ENCODE measurements around the gene PDE4B.
"Not testable (repeated sequence)": the region's sequence is repeated elsewhere in the genome, so short reads cannot be mapped to it uniquely, and the experiment has no call there.

The PDE4B gene

DNA sequence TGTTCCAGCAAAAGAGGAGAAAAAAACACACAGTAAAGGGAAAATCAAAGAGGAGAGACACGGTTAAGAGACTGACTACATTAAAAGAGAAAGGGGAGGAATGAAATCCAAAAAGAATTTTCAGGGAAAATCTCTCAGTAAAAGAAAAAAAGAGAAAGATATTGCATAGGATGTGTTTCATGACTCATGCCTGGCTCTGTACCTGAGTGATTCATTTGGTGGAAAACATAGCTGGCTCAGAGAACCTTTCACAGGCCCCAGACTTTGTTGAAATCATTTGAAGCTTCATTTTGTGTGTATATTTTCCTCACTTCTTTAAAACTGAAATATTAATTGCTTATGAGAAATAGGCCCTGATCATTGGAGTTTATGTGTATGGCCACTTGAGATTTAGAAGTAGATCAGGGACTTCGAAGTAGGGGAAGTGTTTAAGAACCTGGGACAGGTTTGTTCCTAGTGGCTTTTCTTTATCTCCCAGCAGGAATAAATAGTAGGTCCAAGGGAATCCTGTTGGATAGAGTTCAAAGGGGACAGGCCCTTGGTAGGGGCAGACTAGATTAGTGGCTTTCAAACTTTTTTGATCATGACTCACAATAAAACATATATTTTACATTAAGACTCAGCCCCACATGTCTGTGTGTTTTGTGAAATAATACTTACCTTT, 502.1 kb downstream of the PDE4B start:
- no peak for DNase-seq

DNA sequence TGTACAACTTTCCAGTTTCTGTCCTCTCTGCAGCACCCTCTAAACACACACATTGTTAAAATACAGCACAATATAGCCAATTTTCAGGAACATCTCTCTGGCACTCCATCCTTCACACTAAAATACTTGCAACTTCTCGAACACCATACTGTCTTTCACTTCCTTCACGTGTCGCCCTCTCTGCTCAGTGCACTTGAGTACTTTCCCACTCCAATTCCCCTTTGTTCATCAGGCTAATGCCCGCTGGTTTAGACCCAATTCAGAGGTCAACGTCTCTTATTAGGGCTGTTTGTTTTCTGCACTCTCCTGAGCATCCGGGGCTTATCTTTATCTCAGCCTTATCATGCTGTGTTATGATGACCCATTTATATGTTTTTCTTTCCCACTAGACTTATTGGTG, 503.1 kb downstream of the PDE4B start:
- no peak for DNase-seq

DNA sequence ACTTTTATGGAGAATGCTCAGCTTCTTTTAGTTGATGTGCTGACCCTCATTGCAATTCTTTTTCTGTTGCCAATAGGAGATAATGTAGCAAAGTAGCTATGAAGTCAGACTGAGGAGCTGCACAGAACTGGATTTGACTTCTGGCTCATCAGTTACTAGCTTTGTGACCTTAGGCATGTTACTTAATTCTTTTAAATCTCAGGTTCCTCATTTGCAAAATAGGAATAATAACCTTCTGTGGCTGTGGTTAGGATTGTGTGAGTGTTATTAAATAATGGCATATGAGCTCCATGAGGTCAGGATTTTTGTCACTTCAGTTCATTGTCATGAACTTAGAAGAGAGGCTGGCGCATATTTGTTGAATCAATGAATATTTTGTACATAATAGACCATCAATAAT, 503.7 kb downstream of the PDE4B start:
- no peak for DNase-seq

DNA sequence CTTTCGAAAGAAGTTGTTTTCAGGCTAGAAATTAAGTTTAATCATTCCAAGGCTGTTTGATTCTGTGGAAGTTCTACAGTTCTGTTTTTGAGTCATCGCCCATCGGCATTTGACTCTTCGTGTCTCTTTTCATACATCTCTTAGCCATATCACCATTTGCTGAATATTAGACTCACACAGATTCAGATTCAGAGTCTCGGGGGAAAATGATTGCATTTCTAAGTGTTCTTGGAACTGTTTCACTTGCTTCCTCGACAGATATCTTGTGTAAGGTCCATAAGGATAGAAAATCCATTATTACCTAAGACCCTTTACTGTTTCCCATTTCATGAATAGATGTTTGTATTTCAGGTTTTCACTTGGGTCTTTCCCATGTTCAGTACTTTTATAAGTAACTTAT, 504.3 kb downstream of the PDE4B start:
- no peak for DNase-seq

DNA sequence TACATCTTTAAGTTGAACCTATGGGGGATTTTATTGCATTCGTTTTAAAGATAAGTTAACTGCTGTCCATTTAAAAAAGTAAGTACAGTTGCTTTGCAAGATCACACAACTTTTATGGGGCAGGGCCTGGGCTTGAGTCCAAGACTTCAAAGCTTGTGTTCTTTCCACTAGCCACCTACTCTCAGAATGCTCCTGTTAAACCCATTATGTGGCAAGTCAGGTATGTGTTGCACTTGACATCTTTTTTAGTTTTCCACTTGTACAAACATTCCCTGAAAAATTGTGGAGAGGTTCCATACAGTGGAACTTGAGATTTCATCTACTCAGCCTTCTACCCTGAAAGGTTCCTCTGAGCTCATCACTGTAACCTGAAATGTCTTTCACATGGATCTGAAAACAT, 505.8 kb downstream of the PDE4B start:
- no peak for DNase-seq

DNA sequence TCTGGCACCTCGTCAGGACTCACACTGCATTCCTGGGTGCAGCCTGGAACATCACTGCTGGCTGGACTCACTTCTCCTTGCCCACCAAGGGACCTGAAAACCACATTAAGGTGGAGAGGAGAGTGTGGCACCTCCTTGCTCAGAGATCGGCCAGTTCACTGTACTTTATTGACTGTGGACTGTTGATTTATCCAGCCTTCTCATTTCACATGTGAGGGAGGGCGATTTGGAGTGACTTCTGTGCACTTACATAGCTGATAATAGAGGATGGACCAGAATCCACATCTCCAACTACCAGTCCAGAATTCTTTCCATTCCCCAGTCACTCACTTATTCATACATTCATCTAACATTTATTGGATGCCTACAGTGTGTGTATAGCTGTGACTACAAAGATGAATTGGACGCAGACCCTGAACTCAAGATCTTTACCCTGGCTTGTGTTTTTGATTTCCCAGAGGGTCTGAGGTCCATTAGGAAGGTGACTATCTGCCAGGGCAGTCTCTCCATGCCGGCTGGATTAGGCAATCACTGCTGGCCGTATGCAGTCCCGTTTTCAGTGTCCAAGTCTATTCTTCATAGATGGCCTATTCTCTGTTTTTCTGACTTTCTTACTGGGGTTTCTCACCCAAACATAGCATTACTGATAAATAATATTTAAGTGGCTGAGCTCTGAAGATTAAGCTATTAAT, 507.7 kb downstream of the PDE4B start:
- no peak for DNase-seq

DNA sequence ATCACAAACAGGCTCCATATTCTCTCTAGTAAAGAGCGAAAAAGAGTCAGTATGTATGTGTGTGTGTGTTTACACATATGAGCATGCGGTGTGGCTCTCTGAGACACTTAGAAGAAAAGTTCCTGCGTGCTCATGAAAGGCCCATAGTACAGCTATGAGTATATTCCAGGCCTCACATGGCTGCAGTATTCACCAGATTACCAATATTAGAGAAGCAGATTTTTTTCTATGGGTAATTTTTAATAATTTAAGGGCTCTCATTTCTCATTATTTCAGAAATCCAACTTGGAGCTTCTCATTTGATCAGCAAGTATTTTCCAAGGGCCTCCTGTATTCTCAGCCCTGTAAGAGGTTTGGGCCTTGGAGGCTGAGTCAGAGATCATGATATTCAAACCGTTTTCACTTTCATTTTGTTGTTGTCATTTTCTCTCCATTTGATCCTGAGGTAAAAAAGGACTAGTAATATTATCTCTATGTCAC, 508.3 kb downstream of the PDE4B start:
- DNase-seq, result no peak

DNA sequence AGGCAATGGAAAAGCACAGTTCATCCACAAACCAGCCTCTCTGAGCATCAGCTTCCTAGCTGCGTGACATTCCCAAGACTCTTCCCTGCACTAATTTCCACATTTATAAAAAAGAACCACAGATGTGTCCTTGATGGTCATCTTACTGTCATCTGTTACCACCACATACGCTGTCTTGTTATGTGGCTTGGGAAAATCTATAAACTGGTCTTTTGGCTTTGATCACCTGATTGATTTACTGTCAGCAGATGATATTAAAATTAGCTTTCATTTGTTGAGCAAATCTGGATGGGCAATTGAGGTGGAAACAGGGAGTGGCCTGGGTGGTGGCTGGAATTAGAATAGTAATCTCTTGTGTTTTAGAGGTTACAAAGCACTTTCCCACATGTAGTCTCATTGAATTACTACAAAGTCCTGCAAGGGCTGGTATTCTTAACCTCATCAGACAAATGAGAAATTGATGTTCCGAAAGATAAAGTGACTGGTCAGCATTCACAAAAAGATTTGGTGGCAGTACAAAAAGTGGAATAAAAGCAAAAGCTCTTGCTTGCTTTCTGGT, 509.6 kb downstream of the PDE4B start:
- DNase-seq, result no peak

DNA sequence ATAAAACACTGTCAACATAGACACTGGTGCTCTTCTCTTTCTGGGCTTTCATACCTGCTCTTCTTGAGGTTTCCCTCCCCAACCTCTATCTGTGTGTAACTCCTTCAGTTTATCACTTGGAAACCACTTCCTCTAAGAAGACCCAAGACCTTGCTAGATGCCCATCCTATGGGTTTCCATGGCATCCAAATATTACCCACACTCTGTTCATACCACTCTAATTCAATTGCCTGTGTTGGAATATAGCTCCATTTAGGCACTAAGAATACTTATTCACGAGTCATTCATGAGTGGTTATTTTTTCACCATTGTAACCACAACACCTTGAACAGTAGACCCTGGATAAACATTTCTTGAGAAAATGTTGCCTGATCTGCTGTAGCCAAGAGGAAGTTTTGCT, 510.1 kb downstream of the PDE4B start:
- DNase-seq, result no peak

DNA sequence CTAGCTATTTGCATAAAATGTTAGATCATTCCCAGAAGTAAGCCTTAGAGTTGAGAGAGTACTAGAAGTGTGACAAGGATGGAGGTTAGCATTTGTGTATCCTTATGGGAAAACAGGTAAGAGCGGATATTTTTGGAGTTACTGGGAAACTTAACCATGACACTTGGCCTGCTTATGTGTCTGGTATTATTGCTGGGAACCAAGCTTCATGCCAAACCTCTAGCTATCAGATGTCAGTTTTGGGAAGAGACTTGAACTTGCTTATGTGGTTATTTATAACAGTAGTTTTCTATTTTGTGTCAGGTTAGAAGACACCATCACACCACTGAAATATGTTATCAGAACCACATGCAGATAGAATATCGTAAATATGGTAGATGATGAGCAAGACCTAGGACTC, 511.0 kb downstream of the PDE4B start:
- no peak for DNase-seq

DNA sequence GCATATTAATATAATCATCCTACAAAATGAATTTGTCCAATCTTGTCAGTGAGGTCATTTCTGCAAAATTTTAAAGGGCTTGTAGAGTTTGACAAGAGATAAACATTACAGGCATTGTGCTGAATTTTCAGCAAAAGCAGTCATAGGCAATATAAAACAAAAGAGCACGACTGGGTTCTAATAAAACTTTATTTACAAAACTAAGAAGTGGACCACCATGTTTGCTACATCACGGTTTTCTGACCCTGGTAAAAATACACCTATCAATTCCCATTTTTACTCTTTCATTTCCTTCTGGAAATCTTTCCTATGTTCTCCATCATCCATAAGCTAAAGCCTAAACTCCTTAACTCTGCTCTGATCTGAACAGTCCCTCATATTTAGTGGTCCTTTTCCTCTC, 511.4 kb downstream of the PDE4B start:
- no peak for DNase-seq

DNA sequence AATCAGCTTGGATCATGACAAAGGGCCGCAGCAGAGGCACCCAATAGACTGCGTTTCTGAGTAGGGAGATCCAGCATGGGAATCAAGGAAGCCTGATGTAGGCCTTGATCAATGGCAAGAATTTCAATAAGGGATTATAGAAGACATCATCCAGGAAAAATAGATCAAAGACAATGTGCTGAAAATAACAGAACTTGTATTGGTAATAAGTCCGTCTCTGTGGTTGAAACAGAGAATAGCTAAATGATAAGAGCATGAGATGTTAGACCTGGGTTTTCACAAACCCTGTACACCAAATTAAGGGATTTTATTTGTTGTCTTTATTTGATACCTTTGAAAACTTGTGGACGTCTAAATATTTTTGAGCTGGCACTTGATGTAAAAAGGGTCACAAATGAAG, 513.2 kb downstream of the PDE4B start:
- DNase-seq, result no peak

DNA sequence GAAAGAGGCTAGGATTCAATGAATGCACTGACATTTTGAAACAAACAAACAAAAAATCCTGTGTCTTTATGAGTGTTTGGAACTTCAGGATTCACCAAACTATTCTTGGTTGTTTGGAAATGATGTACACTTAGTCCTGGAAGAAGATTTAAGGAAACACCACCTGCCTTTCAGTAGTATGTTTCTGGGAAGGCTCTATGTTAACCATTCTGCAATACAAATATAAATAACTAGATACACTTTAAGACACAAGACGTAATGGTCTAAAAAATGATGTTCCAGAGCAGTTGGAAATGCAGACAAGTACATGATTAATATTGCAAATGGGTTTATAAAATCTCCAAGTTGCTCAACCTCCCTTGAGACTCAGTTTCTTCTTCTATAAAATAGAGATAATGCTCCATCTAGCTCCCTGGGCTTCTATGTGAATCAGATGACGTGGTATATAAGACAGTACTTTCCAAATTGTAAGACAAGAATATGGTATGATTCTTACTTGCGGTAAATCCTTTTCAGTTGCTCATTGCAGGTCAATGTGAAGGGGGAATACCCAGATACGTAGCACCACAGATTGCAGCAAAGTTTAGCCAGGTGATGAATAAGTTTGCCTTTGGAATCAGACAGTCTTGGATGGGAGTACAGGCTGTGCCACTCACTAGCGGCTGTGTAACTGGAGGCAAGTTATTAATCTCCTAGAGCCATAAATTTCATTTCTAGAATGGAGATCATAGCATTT, 516.5 kb downstream of the PDE4B start:
- no peak for DNase-seq

DNA sequence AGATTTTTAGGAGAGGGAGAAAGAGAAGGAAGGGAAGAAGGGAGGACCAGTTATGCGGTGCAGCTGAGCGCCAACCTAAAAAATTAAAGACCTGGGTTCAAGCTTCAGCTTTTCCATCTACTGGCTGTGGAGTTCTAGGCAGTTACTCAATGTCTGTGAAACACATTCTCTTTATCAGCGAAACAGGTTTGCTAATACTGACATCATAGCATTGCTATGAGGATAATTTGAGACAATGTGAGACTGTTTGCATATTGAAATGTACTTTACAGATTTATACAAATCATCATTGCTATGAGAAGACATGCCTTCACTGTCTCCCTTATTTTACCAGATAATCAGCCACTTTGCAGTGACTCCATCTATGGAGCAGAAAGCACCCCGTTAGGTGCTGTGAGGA, 518.4 kb downstream of the PDE4B start:
- no peak for DNase-seq

DNA sequence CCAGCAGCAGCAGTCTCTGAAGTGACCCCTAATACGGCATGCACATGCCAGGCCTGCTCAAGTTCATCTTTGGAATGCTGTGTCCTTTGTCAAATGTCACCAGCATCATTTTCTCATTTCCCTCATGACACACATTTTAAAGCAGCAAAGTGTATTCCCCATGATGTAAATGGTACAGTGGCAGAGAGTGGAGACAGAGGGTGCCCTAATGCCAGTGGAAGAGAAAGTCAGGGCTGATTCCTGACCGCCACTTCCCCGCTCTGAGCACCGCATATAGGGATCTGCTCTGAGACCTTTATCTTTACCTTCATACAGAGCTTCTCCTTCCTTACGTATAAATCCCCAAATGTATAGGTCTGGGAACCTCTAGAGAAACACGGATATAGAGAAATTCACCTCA, 518.9 kb downstream of the PDE4B start:
- no peak for DNase-seq

DNA sequence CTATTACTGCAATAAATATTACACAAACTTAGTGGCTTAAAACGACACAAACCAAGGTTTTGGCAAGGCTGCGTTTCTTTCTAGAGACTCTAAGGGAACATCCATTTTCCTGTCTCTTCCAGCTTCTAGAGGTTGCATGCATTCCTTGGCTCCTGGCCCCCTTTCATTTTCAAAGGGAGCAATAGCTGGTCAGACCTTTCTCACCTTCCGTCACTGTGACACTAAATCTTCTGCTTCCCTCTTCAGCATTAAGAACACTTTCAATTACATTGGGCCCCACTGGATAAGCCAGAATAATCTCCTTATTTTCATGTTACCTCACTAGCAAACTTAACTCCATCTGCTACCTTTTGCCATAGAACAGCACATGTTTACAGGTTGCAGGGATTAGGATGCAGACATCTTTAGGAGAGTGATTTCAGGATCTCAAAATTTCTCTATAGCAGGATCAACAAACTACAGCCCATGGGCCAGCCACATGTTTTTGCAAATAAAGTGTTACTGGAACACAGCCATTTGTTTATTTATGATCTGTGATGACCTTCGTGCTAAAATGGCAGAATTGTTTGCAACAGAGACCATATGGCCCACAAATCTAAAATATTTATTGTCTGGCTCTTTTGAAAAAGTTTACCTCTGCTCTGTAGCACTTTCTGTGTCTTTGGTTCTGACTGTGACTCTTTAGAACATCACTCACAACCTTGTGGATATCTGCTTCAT, 519.7 kb downstream of the PDE4B start:
- no peak for DNase-seq

DNA sequence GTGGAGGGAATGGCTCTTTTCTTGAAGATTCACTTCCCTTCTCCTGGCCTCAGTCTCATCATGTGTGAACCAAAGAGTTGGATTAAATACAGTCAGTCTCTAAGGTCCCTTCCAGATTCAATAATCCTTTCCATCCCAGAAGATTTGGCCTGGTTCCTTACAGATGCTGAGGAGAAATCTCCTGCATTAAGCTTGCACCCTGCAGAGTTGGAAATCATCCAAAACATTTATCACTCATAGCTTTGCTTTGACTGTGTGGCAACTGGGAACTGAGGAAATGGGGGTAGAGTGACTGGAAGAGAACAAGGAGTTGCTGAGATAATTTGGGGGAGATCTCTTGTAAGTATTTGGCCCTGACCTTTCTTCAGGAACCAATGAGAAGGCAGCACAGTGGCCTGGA, 520.7 kb downstream of the PDE4B start:
- DNase-seq, result no peak

DNA sequence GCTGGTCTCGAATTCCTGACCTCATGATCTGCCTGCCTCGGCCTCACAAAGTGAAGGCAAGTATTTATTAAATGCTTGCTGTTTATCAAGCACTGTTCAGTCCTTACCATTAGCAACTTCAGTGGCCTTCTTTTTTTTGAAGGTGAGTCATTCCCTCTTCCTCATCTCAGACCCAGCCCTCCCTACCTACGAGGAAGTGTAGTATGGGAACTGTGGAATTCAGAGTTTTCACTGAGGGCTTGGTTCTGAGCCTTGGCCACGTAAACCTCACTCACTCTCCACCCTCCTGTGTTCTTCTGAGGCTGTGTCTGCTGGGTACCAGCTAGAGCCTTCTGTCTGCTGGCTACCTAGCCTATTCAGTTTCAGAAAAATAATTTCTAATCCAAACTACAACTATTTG, 523.0 kb downstream of the PDE4B start:
- no peak for DNase-seq

DNA sequence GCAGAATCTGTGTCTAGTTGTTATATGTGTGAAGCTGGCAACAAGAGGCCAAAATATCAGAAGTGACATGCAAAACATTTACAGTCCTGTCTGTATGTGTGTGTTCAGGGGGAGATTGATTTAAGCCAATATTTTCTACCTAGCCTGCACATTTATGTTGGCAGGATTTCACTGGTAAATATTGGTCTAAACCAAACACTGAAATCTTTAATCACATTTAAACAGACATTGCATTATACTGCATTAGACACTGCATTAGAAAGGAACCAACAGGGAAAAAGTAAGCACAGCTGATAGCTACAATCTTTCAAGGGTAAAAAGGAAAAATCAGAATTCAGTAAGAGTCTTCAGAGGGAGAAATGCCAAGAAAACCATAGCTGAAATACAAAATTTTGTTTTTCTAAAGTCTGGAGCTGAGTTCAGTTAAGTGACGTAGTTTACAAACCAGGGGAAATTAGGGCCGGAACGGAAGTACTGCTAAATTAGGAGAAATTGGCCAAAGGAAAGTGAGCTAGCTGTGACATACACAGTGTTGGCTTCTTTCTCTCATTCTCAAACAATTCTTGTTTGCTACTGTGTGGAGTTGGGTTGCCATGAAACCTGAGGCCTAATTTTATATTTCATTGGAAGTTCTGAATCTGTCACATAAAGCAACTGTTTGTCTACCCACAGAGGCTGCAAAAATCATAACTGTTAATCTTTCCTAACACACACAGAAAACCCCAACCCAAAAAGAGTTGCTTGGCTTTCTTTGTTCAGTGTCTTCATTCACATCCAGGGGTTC, 524.0 kb downstream of the PDE4B start:
- DNase-seq, result peak; percentile 45 to 73

DNA sequence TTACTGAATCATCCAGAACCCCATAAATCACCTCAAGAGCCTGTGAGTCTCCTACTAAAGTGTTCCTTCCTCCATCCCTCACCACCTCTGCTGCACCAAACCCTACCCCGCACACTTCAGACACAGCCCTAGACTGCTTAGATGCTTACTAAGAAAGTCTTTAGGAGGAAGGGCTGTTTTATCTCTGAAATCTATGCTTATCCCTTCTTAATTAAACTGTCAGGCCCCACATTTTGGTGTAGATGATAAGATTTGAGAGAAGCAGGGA, 524.5 kb downstream of the PDE4B start:
- no peak for DNase-seq

DNA sequence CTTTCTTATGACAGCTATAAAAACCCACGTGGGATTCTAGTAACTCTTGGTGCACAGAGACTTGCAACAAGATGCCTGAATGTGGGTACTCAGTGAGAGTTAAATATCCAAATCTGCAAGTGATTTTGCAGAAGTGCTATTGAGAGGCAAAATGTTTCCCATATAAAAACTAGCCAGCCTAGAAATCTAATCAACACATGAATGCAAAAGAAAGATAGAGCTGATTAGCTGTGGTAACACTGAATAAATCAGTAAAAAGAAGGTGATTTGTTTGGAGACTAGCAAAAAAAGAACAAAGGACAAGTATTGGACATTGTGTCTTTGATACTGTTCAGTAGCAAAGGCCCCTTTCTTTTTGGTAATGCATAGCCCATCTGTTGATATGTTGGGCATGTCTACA, 527.5 kb downstream of the PDE4B start:
- DNase-seq, result no peak

DNA sequence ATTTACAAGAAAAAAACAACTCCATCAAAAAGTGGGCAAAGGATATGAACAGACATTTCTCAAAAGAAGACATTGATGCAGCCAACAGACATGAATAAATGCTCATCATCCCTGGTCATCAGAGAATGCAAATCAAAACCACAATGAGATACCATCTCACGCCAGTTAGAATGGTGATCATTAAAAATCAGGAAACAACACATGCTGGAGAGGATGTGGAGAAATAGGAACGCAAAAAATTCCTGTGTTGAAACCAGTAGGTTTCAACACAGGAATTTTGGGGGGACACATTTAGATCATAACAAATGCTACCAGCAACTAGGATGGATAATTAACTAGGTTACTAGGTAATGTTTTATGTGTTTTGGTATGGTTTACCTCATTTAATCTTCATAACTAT, 529.8 kb downstream of the PDE4B start:
- not testable (repeated sequence) for DNase-seq

All from NCI-H2081 (cell line).